ENCODE measurements around the gene LRRN2.

DNA sequence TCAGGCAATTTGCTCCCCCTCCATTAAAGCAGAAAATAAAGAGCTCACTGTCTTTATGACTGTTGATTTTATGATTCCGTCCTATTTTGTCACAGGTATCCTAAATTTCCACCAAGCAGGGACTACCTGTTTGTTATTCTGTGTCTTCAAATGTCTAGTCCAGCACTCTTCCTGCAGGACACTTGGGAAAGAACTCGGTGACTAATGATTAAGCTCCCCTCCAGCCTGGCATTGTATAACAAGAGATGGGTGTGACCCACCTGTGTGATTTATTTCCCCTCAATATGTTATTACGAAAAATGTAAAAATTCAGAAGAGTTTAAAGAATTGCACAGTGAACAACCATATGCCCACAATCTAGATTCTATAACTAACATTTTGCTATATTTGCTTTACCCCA is 42.9 kb upstream of the LRRN2 start:
- TF ChIP-seq POLR2A (IDR thresholded peaks at IDR 0.05; ENCODE audit: low read length), result no peak
- TF ChIP-seq GATA1 (IDR thresholded peaks at IDR 0.05; ENCODE audit: low read depth, low read length), result no peak
